Activated CD8-positive, alpha-beta memory T cell treated with anti-CD3 and anti-CD28 coated beads for 4 hours (primary cell): Measurements from ENCODE around the gene ILKAP.

Experiments
- DNase-seq, 2 donors: peaks; one replicate each; pipeline ENCODE4 v3.0.0-alpha.2; 2020; ENCODE audit warnings: low read depth in 2 of 2

ILKAP gene, protein sequence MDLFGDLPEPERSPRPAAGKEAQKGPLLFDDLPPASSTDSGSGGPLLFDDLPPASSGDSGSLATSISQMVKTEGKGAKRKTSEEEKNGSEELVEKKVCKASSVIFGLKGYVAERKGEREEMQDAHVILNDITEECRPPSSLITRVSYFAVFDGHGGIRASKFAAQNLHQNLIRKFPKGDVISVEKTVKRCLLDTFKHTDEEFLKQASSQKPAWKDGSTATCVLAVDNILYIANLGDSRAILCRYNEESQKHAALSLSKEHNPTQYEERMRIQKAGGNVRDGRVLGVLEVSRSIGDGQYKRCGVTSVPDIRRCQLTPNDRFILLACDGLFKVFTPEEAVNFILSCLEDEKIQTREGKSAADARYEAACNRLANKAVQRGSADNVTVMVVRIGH

DNA sequence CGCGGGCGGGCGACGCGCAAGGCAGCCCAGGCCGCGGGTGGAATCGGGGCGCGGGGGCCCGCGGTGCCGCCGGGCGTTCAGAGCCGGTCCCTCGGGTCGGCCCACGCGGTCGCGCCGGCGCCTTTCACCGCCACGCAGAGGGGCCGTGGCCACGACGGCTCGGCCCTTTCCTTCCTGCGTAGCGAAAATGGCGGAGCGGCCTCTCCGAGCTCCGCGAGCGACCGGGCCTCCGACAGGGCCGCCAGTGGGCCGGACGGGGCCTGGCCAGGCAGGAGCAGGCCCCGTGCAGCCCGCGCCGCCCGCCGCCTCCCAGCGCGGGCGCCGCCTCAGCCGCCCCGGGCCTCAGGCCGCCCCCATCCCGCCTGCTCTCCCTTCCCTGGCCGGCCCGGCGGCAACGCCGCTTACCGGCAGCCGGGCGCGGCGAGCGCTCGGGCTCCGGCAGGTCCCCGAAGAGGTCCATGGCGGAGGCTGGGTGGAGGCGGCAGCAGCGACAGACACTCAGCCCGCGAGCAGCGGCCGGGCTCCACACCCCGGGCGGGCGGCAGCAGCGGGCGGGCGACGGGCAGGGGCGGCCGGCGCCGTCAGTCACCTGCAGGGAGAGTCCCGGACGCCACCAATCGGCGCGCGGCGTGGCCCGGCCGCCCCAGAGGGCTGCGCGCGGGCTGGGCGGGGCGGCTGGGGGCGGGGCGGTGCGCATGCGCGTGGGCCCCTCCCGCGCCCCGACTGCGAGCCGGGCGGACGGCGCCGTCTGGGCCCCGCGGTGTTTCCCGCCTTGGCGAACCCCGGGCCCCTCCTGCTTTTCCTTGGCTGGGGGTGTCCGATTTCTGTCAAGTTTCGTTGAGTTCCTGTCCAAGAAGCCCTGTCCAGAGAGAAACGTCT, at the start of gene ILKAP:
ILKAP (minus strand) TSS at position 602 of the 879 bp plus-strand sequence; CDS start at position 460, 142 bp downstream.
- peak; percentile 73 to 79 for DNase-seq

DNA sequence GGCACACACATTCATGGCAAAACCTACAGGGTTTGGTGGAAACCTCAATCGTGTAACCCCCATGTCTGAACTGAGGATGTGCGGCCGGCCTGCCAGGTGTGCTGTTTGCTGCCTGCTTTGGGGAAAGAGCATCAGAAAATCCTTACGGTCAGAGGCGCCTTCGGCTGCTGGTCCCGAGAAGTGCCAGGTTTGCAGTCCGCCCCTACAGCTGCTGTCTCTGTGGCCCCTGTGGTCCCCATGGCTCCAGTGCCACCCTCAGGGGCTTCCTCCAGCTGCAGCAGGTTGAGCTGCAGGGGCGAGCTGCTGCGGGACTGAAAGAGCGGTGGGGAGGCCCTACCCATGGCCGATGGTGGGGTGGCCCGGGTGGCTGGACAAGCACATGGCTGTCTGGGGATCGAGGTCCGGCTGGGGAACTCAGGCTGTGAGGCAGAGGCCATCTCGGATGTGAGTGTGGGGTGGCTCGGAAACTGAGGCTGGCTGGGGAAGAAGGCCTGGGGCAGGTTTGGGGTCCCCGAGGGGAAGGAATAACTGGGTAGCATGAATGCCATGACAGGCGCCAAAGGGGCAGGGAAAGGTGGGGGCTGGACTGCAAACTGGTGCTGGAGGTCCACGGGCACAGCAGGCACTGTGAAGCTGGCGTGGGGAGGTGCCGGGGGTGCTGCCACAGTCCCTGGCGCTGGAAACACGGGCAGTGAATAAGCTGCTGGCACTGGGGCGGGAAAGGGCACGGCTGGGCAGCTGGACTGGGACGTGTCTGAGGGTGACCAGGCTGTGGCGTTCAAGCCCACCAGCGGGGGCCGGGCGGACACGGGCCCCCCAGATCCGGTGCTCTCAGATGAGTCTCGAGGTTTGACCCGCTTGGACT, 49.5 kb upstream of the ILKAP start:
- DNase-seq = no peak

DNA sequence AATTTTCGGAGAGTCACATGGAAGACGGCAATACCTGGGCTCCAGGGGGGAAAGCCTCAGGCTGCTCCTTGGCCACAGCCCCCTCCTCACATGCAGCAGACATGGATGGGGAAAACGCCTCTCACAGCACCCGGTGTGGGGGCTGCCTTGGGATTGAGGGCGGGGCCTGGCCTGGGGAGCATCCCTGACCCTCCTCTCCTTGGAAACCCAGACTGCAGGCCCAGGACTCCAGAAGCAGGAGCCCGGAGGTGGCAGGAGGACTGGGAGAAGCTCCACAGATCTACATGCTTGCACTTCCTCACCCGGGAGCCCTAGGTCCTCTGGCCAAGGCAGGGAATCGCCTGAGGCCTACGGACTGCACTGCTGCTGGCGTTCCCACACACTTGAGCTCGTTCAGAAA, 48.5 kb upstream of the ILKAP start:
- DNase-seq = no peak

DNA sequence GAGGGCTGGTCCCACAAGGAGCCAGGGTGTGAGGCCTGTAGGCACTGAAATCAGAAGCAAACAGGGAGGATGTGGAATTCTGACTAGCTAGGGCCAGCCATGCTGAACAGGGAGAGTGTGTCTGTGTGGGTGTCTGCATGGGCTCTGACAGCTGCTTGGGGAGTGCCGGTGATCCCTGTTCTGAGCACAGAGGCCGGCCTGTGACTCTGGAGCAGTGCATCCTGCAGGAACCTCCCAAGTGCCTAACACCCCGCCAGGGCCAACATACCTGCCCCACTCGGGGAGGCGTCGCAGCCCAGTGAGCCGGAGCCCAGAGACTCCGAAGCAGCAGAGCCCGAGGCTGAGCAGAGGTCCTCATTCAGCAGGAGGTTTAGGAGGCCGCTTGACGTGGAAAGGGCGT, 47.8 kb upstream of the ILKAP start:
- no peak for DNase-seq

DNA sequence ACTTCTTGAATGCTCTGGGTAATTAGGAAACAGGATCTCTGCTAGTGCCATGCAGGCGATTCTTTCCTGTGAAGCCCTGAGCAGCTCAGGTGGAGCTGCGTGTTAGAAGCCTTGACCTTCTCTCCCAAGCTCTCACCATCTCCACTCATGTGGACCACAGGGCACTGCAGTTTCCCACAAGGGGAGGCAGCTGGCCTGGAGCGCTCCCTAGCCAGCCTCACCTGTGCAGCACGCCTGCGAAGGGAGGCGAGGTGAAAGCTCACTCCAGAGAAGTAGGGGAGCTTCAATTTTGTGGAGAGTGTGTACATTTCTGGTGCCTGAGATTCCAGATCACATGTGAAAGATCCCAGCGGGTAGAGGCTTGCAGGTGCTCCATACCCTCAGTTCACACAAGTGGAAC, 47.4 kb upstream of the ILKAP start:
- no peak for DNase-seq

DNA sequence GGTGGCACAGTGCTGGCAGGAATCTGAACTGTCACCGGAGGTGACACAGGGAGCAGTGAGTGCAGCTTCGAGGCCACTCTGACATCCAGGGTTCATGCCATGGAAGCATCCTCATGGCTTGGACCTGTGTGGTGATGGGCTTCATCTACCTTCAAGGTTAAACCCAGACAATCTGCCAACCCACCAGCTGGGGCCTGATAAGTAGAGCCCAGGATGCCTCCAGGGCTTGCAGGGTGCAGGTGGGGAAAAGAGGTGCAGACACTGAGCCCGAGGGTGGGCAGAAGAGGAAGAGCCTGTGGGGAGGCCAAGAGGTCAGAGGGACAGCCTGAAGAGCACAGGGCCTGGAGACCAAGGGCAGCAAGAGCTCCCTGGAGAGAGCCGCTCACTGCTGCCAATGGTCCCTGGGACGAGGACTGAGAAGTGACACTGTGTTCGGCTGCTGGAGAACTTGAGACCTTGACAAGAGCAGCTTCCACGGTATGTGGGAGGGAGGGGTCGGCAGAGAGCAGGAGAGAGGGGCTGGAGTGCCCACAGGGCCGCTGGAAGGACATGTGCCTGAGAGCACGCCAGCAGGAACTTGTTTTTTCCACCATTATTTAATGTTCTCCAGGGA, 44.5 kb upstream of the ILKAP start:
- no peak for DNase-seq

DNA sequence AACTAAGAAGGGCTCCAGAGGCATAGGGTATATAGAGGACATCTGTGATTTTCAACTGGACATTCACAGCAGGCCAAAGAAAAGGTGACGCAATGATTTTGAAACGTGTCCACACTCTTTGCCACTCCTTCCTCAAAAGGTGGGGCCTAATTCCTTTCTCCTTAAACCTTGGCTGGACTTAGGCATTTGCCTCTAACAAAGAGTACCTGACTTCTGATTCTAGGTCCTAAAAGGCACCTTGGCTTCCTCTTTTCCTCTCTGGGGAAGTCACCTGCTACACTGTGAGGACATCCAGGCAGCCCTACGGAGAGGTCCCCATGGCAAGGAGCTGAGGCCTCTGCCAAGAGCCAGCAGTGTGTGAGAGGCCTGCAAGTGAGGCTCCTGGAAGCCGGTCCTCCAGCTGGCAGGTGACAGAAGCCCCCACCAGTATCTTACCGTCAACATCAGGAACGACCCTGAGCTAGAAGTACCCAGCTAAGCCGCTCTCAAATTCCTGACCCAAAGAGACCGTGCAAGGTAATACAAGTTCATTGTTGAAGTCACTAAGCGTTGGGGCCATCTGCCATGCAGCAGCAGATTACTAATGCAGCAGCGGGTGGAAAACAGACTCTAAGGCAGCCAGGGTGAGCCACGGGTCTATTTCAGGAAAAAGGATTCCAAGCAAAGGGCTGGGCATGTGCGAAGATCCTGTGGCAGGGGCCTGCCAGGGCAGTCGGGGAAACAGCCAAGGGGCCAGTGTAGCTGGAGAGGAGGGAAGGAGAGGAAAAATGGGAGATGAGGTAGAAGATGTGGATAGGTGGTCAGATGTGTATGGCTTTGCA, 43.7 kb upstream of the ILKAP start:
- DNase-seq = no peak

DNA sequence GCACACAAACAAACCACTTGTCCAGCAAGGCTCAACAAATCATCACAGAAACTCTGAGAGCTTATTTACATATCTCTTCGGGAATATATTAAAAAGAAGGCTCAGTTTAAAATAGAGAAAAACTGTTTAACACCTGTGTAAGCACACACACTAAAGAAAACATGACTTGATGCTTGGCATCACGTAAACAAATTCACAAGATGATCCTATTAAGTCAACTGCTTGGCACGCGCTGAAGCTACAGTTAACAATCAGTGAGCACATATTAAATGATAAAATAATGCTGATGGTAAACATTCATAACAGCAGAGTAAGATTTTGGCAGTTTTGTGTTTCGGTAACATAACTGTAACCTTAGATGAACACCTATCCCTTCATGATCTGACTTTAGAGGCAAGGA, 40.7 kb upstream of the ILKAP start:
- no peak for DNase-seq

DNA sequence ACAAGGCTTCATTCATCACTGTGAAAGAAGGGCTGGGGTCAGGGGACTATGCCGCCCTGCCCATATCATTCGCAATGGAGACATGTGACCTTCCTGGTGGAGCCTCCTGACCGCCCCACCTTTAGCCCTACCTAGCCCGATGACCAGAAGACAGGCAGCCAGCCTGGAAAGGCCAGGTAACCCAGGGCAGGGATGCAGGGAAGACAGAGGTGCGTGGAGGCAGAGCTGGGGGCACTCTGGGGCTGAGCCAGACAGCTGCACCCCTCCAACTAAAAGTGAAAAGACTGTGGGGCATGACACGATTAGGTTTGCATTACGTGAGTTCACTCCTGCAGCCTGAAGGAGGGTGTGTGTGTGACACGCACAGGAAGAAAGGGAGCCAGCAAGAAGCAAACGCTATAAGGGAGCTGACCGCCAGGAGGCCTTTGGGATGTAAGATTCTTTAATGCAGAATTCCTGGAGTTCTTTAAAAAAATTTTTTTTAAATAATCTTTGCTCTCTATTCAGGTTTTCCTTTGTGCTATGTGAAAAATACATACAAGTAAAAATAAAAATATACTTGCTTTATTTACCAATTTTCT, 40.1 kb upstream of the ILKAP start:
- no peak for DNase-seq

DNA sequence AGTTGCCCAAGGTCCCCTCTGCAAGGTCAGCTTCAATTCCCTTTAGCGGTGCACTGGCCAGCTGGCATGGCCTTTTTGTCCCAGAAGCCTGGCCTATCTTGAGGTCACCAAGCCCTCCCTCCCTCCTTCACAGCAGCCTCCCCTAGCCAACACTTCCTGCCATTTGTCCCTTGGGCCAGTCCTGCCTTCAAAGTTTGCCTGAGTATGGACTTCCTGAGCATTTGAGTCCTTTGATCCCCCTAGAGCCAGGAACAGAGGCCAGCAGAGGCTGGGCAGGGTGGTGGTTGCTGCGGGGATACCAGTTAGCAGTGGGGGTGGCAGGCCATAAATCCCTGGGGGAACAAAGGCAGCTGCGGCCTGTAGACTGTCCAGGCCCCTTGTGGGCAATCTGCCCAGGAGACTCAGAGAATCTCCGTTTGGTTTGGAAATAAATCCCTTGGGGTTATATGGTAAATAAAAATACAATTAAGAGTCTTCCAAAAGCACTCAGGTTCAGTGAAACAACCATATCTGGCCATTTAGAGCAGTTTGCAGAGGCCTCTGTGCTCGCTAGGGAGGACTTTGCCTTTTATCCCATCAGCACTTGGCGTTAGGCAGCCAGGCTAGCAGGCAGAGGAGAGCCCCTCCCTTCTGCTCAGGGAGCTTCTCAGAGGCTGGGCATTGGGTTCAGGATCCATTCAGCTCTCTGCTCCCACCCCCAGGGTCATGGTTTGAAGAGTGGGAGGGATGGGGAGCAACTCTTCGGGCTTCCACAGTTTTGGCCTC, 39.4 kb upstream of the ILKAP start:
- DNase-seq = no peak

DNA sequence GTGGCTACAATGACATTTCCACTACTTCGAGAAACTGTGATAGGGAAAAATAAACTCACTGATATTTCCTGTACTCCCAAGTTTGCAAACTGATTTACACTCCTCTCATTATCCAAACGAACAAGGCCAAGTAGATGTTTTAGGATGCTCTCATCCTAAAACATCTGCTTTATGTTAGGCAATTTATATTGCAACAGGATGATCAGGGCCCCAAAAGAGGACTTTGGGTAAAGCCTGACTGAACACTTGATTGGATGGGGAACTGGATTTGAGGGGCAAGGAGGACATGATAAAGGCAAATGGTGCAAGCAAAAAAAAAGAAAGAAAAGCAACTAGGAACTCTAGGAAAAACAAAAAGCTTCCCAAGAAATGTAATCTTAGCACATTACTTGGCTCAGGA, 38.5 kb upstream of the ILKAP start:
- no peak for DNase-seq

DNA sequence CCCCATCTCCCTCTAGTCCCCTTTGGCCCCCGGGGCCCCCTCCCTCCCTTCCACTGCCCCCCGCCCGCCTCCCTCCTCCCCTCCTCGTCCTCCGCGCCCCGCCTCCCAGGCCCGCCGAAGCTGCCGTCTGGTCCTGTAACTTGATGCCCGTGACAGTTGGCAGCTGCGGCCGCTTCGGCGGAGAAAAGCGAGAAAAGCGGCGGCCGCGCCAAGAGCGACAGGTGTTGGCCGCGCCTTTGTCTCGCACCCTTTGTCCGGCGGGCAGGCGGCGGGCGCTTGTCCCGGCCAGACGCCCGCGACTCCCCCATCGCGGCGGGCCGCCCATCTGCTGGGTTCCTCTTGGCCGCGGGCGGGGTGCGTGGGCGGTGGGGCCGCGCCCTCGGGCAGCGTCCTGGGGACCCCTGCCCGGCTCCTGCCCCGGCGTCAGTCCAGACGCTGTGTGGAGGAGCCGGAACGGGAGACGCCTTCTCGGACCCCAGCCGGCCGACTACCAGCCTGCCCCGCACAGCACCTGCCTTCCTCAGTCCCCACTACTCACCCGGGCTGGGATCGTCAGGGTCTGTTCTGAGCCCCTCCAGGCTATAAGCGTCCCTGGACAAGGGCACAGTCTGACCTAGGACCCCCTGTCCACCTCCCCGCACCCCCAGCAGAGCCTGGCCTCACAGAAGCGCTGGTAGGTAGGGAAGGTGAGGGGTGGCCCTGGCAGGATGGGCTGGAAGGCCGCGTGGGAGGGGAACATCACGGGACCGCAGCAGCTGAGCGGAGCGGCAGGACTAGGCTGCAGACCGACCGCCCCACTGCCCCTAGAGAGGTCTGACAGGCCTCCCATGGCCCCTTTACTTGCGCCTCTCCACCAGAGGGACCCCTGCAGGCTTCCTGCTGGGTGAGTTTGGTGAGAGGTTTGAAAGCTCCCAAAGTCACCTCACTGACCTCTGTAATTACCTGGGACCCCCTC, 37.5 kb upstream of the ILKAP start:
- DNase-seq = no peak

DNA sequence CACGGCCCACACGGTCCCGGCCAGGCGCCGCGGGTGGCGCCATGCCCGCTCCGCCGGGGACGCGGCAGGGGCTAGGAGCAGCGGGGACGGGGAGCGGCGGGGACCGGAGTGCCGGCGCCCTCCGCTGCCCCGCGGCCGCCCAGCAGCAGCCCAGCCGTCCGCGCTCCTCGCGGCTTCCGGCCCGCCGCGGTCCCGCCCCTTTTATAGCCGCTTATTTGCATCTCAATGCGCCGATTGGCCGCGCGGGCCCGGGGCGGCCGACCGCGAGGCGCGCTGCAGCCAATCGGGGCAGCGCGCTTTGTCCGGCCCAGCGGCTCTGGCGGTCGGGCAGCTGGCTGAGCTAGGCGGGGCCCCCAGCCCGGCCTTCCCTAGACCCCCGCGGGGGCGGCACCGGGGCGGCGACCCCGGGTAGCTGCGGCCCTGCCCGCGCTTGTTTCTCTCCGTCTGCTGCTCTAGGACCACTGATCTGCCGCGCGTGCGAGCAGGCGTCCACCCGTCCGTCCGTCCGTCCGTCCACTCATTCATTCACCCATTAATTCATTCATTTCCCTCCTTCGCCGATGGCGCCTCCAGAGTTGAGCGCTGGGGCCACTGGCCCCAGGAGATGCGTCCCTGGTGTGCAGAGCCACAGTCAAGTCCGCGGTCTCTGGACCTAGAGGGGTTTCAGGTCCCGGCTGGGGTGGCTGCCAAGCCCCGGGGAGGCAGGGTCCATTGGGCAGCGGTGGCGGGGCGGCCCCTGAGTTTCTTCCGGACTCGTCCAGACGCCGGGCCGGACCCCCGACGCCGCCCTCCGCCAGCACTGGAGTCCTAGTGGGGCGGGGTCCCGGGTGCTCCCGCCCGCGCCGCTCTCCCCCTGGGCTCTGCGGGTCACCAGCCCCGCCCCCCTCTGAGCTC, 36.6 kb upstream of the ILKAP start, which contains the start of gene HES6:
HES6 (minus strand) TSS at position 176 of the 894 bp plus-strand sequence; CDS start at position 43, 133 bp downstream.
- DNase-seq = peak; percentile 50

DNA sequence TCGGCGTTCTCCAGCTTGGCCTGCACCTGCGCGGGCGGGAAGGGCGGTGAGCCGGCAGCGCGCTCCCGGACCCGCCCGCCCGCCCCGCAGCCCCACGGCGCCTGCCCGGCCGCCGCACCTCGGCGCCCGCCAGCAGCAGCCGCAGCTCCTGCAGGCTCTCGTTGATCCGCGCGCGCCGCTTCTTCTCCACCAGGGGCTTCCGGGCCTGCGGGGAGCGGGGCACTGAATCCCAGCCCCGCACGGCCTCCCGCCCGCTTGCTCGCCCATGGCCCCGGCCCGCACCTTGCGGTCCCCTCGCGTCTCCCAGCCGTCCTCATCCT, 36.0 kb upstream of the ILKAP start:
- no peak for DNase-seq

DNA sequence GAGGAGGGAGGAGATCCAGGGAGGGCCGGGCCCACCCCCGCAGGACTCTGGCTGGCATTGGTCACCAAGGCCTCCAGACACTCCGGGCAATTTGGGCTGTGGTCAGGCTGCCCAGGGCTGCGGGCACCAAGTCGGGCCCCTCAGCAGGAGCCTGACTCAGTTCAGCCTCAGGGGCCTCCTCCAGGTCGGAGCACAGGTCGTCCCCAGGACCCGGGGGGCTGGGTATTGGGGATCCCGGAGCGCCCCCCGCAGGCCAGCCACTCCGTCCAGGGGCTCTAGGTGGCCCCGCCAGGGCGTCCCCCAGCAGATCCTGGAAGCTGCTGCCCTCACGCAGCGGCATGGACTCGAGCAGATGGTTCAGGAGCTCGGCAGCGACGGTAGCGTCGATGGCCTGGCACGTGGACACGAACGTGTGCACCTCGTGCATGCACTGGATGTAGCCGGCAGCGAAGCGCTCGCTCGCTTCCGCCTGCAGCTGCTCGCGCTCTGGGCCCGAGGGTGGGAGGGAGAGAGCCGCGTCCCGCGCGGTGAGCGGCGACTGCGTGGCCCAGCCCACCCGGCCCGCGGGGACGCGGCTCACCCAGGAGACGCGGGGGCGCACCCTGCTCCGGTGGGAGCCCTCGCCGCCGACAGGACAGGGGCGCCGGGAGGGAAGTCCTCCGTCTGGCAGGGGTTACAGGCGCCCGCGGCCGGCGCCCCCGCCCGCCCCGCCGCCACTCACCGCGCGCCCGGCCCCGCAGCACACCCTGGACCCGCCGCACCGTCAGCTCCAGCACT, 35.5 kb upstream of the ILKAP start:
- no peak for DNase-seq

DNA sequence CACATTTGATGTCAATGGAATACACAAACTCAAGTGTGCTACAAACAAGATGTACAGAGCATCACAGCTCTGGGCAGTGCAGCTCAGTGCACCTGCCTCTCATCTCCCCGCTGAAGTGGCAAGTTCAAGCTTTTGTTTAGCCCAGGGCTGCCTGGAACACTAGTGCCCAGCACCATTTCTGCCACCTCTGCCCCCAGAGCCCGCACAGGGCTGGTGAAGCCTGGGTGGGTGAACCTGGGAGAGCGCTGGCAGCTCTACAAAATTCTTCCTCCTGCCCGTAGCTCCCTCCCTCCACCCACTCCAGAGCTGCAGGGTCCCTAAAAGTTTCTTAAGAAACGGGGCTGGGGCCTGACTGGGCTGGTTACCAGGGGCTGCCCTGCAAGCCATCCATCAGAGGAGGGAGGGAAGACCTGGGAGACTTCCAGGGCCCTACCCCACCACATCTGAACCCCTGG, 34.8 kb upstream of the ILKAP start:
- no peak for DNase-seq
